ENCODE results near the gene ANXA8. TPM values are rescaled to one million over a fixed set of nuclear protein-coding genes. Genes with fewer than 3 reads are reported as not detected.

ANXA8 gene
- total RNA-seq, 1 experiment from 2014 or later = 0.72 TPM

- in situ Hi-C loops (cut with HindIII; ENCODE audit: low pct_unique_long_range_greater_than_20kb, low sequenced_read_pairs) = no loop called here
- no TSS peak for BruUV-seq (replicated peaks)
- Histone ChIP-seq H3K4me1 (ENCODE audit: control insufficient read depth, insufficient read depth, low read length) (no peaks in the 10 kb centered on the region), H3K4me3 (ENCODE audit: low read depth in 2 of 2, low read length in 2 of 2) (no peak overlapping the region), H3K9me3 (ENCODE audit: control insufficient read depth, insufficient read depth, low read depth, low read length) (peaks cover 3% of the 10 kb centered on the region; the same call in 1 of the 2 replicates), H3K36me3 (ENCODE audit: control insufficient read depth, insufficient read depth, low read length) (no peaks in the 10 kb centered on the region), H3K27ac (ENCODE audit: low read length) (no peak overlapping the region), H3K27me3 (ENCODE audit: control insufficient read depth, insufficient read depth, low read length) (no peaks in the 10 kb centered on the region)
- ChIA-PET POLR2A (no interaction called here), CTCF (no interaction called here)
- DNase-seq (ENCODE audit: low read depth, low spot score) = no peak
- intact Hi-C loops (cut with micrococcal nuclease; ENCODE audit: unreplicated experiment) = no loop called here
- no peak for ATAC-seq
- TF ChIP-seq CTCF (IDR thresholded peaks at IDR 0.05) = no peak
- no peak for TF ChIP-seq SIN3A (IDR thresholded peaks at IDR 0.05; ENCODE audit: borderline replicate concordance, insufficient read depth, low read depth, low read length)
- TF ChIP-seq TCF7L2 (IDR thresholded peaks at IDR 0.05; ENCODE audit: low read depth, low read length) = no peak
- TF ChIP-seq POLR2AphosphoS5 (IDR thresholded peaks at IDR 0.05; ENCODE audit: low read depth, low read length) = no peak
- TF ChIP-seq REST (IDR thresholded peaks at IDR 0.05; ENCODE audit: insufficient read depth in 1 of 2, low read depth in 2 of 2, low read length in 1 of 2) = no peak
Observed at GRCh38 chr10:47442351-47442750, 41.6 kb downstream of the ANXA8 start.

GRCh38 chr10:47441938-47442337 is 42.0 kb downstream of the ANXA8 start:
- ATAC-seq (no peak), DNase-seq (ENCODE audit: low read depth, low spot score) (no peak)
- CTCF ChIA-PET = no interaction called here
- Histone ChIP-seq H3K4me3 (ENCODE audit: low read depth in 2 of 2, low read length in 2 of 2) (no peak overlapping the region), H3K27me3 (ENCODE audit: control insufficient read depth, insufficient read depth, low read length) (no peaks in the 10 kb centered on the region), H3K9me3 (ENCODE audit: control insufficient read depth, insufficient read depth, low read depth, low read length) (peaks cover 3% of the 10 kb centered on the region; the same call in 1 of the 2 replicates), H3K4me1 (ENCODE audit: control insufficient read depth, insufficient read depth, low read length) (no peaks in the 10 kb centered on the region), H3K27ac (ENCODE audit: low read length) (no peak overlapping the region), H3K36me3 (ENCODE audit: control insufficient read depth, insufficient read depth, low read length) (no peaks in the 10 kb centered on the region)
- intact Hi-C loops (cut with micrococcal nuclease; ENCODE audit: unreplicated experiment) = no loop called here
- TF ChIP-seq SIN3A (IDR thresholded peaks at IDR 0.05; ENCODE audit: borderline replicate concordance, insufficient read depth, low read depth, low read length) (no peak), REST (IDR thresholded peaks at IDR 0.05; ENCODE audit: insufficient read depth in 1 of 2, low read depth in 2 of 2, low read length in 1 of 2) (no peak), TCF7L2 (IDR thresholded peaks at IDR 0.05; ENCODE audit: low read depth, low read length) (no peak), POLR2AphosphoS5 (IDR thresholded peaks at IDR 0.05; ENCODE audit: low read depth, low read length) (no peak)
- in situ Hi-C loops (cut with HindIII; ENCODE audit: low pct_unique_long_range_greater_than_20kb, low sequenced_read_pairs) = no loop called here
- no TSS peak for BruUV-seq (replicated peaks)
- POLR2A ChIA-PET = no interaction called here

Measured in Panc1 (cell line).